WTC11 (cell line): ENCODE results near the gene MTG1. TPM values are rescaled to one million over a fixed set of nuclear protein-coding genes. Genes with fewer than 3 reads are reported as not detected.

Source experiments
- microRNA-seq: library from miRNA; unstranded; fragments of <30 nt; microRNA quantifications from one replicate; pipeline ENCODE4 v1.2.0, GENCODE V29; 2022; ENCODE audit warnings: borderline number of aligned reads
- total RNA-seq: library from RNA; stranded (reverse); gene quantifications from 3 replicates; pipeline ENCODE4 v1.2.3, GENCODE V29; 2021

The MTG1 gene
- total RNA-seq, 1 experiment from 2014 or later = 63.0 TPM

Small RNA genes within 50 kb of the gene (microRNA-seq; reads per million reads assigned to microRNA genes)
- gene MIR3944 = 10.8 reads per million, percentile 27 among the genes with 10 or more reads in this experiment

Other genes with a start within 250 kb of the MTG1 start
- 25.7 to 26.8 TPM (median 26.6 TPM) in 3 replicates for gene KNDC1, start 233.9 kb upstream of the MTG1 start, total RNA-seq
- 140 to 196 TPM (median 143 TPM) in 3 replicates for gene UTF1, start 163.9 kb upstream of the MTG1 start, total RNA-seq
- gene VENTX, start 156.3 kb upstream of the MTG1 start, total RNA-seq = 21.5 to 28.0 TPM (median 22.5 TPM) in 3 replicates
- gene ADAM8, start 117.3 kb upstream of the MTG1 start, total RNA-seq = 7.2 to 9.5 TPM (median 7.2 TPM) in 3 replicates
- 53.2 to 62.5 TPM (median 53.8 TPM) in 3 replicates for gene TUBGCP2, start 85.3 kb upstream of the MTG1 start, total RNA-seq
- gene ZNF511, start 85.2 kb upstream of the MTG1 start, total RNA-seq = 69.6 to 86.4 TPM (median 73.2 TPM) in 3 replicates
- gene CALY, start 57.3 kb upstream of the MTG1 start, total RNA-seq = 0.63 to 1.8 TPM (median 1.4 TPM) in 3 replicates
- 0.31 to 0.48 TPM in 2 of 3 replicates, not detected in the other for gene PRAP1, start 46.8 kb upstream of the MTG1 start, total RNA-seq
- 31.3 to 40.5 TPM (median 33.8 TPM) in 3 replicates for gene FUOM, start 36.1 kb upstream of the MTG1 start, total RNA-seq
- 84.1 to 91.8 TPM (median 88.8 TPM) in 3 replicates for gene ECHS1, start 20.8 kb upstream of the MTG1 start, total RNA-seq
- 3.6 to 5.6 TPM (median 5.2 TPM) in 3 replicates for gene PAOX, start 14.9 kb upstream of the MTG1 start, total RNA-seq
- gene SPRN, start 30.5 kb downstream of the MTG1 start, total RNA-seq = 0.27 to 0.59 TPM (median 0.32 TPM) in 3 replicates
- gene SCART1, start 59.8 kb downstream of the MTG1 start, total RNA-seq = 0.57 to 1.2 TPM (median 1.1 TPM) in 3 replicates
- 1.0 to 2.6 TPM (median 1.3 TPM) in 3 replicates for gene CYP2E1, start 133.2 kb downstream of the MTG1 start, total RNA-seq
- gene SYCE1, start 171.4 kb downstream of the MTG1 start, total RNA-seq = not detected in 3 replicates
- gene FRG2B, start 232.6 kb downstream of the MTG1 start, total RNA-seq = not detected in 3 replicates